ENCODE measurements around the gene TRIM71.
"Not testable (repeated sequence)": the region's sequence is repeated elsewhere in the genome, so short reads cannot be mapped to it uniquely, and the experiment has no call there.

Gene TRIM71

GRCh38 chr3:32930161-32930560 is 112.4 kb downstream of the TRIM71 start:
- no peak overlapping the region for H3K9ac ChIP-seq (ENCODE audit: low read length)
- H3K4me1 ChIP-seq (ENCODE audit: insufficient read depth, low read length), result no peaks in the 10 kb centered on the region
- no peaks in the 10 kb centered on the region for H3K27me3 ChIP-seq (ENCODE audit: control insufficient read depth in 1 of 2, insufficient read depth in 2 of 2, low read length in 2 of 2)
- H3K9me3 ChIP-seq (ENCODE audit: low read length), result no peaks in the 10 kb centered on the region
- no peaks in the 10 kb centered on the region for H3K36me3 ChIP-seq (ENCODE audit: insufficient read depth, low read length)
- H3K4me3 ChIP-seq (ENCODE audit: low read depth in 1 of 2, low read length in 2 of 2), result no peak overlapping the region
- no peak overlapping the region for H3K27ac ChIP-seq (ENCODE audit: low read depth, low read length)

GRCh38 chr3:32931273-32931672 is 113.5 kb downstream of the TRIM71 start:
- not testable (repeated sequence) for H3K9ac ChIP-seq (ENCODE audit: low read length); H3K4me1 ChIP-seq (ENCODE audit: insufficient read depth, low read length); H3K27me3 ChIP-seq (ENCODE audit: control insufficient read depth in 1 of 2, insufficient read depth in 2 of 2, low read length in 2 of 2); H3K4me3 ChIP-seq (ENCODE audit: low read depth in 1 of 2, low read length in 2 of 2); H3K36me3 ChIP-seq (ENCODE audit: insufficient read depth, low read length); H3K27ac ChIP-seq (ENCODE audit: low read depth, low read length); H3K9me3 ChIP-seq (ENCODE audit: low read length)

GRCh38 chr3:32934150-32934742 is 116.4 kb downstream of the TRIM71 start:
- no peaks in the 10 kb centered on the region for H3K4me1 ChIP-seq (ENCODE audit: insufficient read depth, low read length)
- no peak overlapping the region for H3K4me3 ChIP-seq (ENCODE audit: low read depth in 1 of 2, low read length in 2 of 2)
- no peaks in the 10 kb centered on the region for H3K27me3 ChIP-seq (ENCODE audit: control insufficient read depth in 1 of 2, insufficient read depth in 2 of 2, low read length in 2 of 2)
- no peak overlapping the region for H3K27ac ChIP-seq (ENCODE audit: low read depth, low read length)
- H3K9me3 ChIP-seq (ENCODE audit: low read length), result no peaks in the 10 kb centered on the region
- H3K9ac ChIP-seq (ENCODE audit: low read length), result no peak overlapping the region
- H3K36me3 ChIP-seq (ENCODE audit: insufficient read depth, low read length), result no peaks in the 10 kb centered on the region

- no peak overlapping the region for H3K4me3 ChIP-seq (ENCODE audit: low read depth in 1 of 2, low read length in 2 of 2)
- H3K9me3 ChIP-seq (ENCODE audit: low read length), result no peaks in the 10 kb centered on the region
- H3K36me3 ChIP-seq (ENCODE audit: insufficient read depth, low read length), result no peaks in the 10 kb centered on the region
- no peak overlapping the region for H3K27ac ChIP-seq (ENCODE audit: low read depth, low read length)
- no peaks in the 10 kb centered on the region for H3K27me3 ChIP-seq (ENCODE audit: control insufficient read depth in 1 of 2, insufficient read depth in 2 of 2, low read length in 2 of 2)
- no peaks in the 10 kb centered on the region for H3K4me1 ChIP-seq (ENCODE audit: insufficient read depth, low read length)
- no peak overlapping the region for H3K9ac ChIP-seq (ENCODE audit: low read length)
Measured at GRCh38 chr3:32937331-32937730, 119.5 kb downstream of the TRIM71 start.

GRCh38 chr3:32939531-32940284 is 121.9 kb downstream of the TRIM71 start:
- H3K9me3 ChIP-seq (ENCODE audit: low read length), result not testable (repeated sequence)

GRCh38 chr3:32940726-32941125 is 122.9 kb downstream of the TRIM71 start:
- no peaks in the 10 kb centered on the region for H3K4me1 ChIP-seq (ENCODE audit: insufficient read depth, low read length)
- no peaks in the 10 kb centered on the region for H3K36me3 ChIP-seq (ENCODE audit: insufficient read depth, low read length)
- H3K9ac ChIP-seq (ENCODE audit: low read length), result no peak overlapping the region
- no peak overlapping the region for H3K27ac ChIP-seq (ENCODE audit: low read depth, low read length)
- no peaks in the 10 kb centered on the region for H3K27me3 ChIP-seq (ENCODE audit: control insufficient read depth in 1 of 2, insufficient read depth in 2 of 2, low read length in 2 of 2)
- H3K4me3 ChIP-seq (ENCODE audit: low read depth in 1 of 2, low read length in 2 of 2), result no peak overlapping the region
- no peaks in the 10 kb centered on the region for H3K9me3 ChIP-seq (ENCODE audit: low read length)

More at GRCh38 chr3:32939531-32940284, 121.9 kb downstream of the TRIM71 start:
- H3K9ac ChIP-seq (ENCODE audit: low read length); H3K27ac ChIP-seq (ENCODE audit: low read depth, low read length); H3K27me3 ChIP-seq (ENCODE audit: control insufficient read depth in 1 of 2, insufficient read depth in 2 of 2, low read length in 2 of 2); H3K4me3 ChIP-seq (ENCODE audit: low read depth in 1 of 2, low read length in 2 of 2); H3K4me1 ChIP-seq (ENCODE audit: insufficient read depth, low read length); H3K36me3 ChIP-seq (ENCODE audit: insufficient read depth, low read length): not testable (repeated sequence)

- Histone ChIP-seq H3K4me1 (ENCODE audit: insufficient read depth, low read length) (no peaks in the 10 kb centered on the region), H3K27me3 (ENCODE audit: control insufficient read depth in 1 of 2, insufficient read depth in 2 of 2, low read length in 2 of 2) (no peaks in the 10 kb centered on the region), H3K9ac (ENCODE audit: low read length) (no peak overlapping the region), H3K27ac (ENCODE audit: low read depth, low read length) (no peak overlapping the region), H3K4me3 (ENCODE audit: low read depth in 1 of 2, low read length in 2 of 2) (no peak overlapping the region), H3K9me3 (ENCODE audit: low read length) (no peaks in the 10 kb centered on the region), H3K36me3 (ENCODE audit: insufficient read depth, low read length) (no peaks in the 10 kb centered on the region)
Measured at GRCh38 chr3:32945136-32945535, 127.3 kb downstream of the TRIM71 start.

- not testable (repeated sequence) for H3K9me3 ChIP-seq (ENCODE audit: low read length); H3K4me3 ChIP-seq (ENCODE audit: low read depth in 1 of 2, low read length in 2 of 2); H3K27ac ChIP-seq (ENCODE audit: low read depth, low read length); H3K36me3 ChIP-seq (ENCODE audit: insufficient read depth, low read length); H3K4me1 ChIP-seq (ENCODE audit: insufficient read depth, low read length); H3K27me3 ChIP-seq (ENCODE audit: control insufficient read depth in 1 of 2, insufficient read depth in 2 of 2, low read length in 2 of 2); H3K9ac ChIP-seq (ENCODE audit: low read length)
Measured at GRCh38 chr3:32945598-32945997, 127.8 kb downstream of the TRIM71 start.

- H3K9ac ChIP-seq (ENCODE audit: low read length), result no peak overlapping the region
Measured at GRCh38 chr3:32946973-32947788, 129.4 kb downstream of the TRIM71 start.

More at GRCh38 chr3:32946973-32947788, 129.4 kb downstream of the TRIM71 start:
- Histone ChIP-seq H3K27ac (ENCODE audit: low read depth, low read length) (no peak overlapping the region), H3K36me3 (ENCODE audit: insufficient read depth, low read length) (no peaks in the 10 kb centered on the region), H3K27me3 (ENCODE audit: control insufficient read depth in 1 of 2, insufficient read depth in 2 of 2, low read length in 2 of 2) (no peaks in the 10 kb centered on the region), H3K4me1 (ENCODE audit: insufficient read depth, low read length) (no peaks in the 10 kb centered on the region), H3K9me3 (ENCODE audit: low read length) (no peaks in the 10 kb centered on the region), H3K4me3 (ENCODE audit: low read depth in 1 of 2, low read length in 2 of 2) (no peak overlapping the region)

All from muscle layer of colon (tissue), 2 donors.